ENCODE data around the gene ADAMTS12.

GRCh38 chr5:33828626-33829308 is 63.0 kb downstream of the ADAMTS12 start:
- no peak for TF ChIP-seq CTCF (IDR thresholded peaks at IDR 0.05)
- TF ChIP-seq POLR2AphosphoS5 (IDR thresholded peaks at IDR 0.05), result no peak
- TF ChIP-seq POLR2A (IDR thresholded peaks at IDR 0.05), result no peak
